ENCODE data around the gene TPSB2.

- TF ChIP-seq CTCF (IDR thresholded peaks at IDR 0.05; ENCODE audit: insufficient read depth, low read depth, low read length) (no peak), EZH2 (IDR thresholded peaks at IDR 0.05; ENCODE audit: insufficient read depth, low read length) (no peak)
These were observed 31.8 kb downstream of the TPSB2 start for GRCh38 chr16:1198194-1198593.

All from astrocyte (in vitro differentiated cells and primary cell).